ENCODE measurements around the gene ESPL1. TPM values are rescaled to one million over a fixed set of nuclear protein-coding genes. Genes with fewer than 3 reads are reported as not detected.
"Not testable (repeated sequence)": the region's sequence is repeated elsewhere in the genome, so short reads cannot be mapped to it uniquely, and the experiment has no call there.

Gene ESPL1
- total and polyA plus RNA-seq, 8 donors, result 0.09 to 0.81 (median 0.32) TPM

DNA sequence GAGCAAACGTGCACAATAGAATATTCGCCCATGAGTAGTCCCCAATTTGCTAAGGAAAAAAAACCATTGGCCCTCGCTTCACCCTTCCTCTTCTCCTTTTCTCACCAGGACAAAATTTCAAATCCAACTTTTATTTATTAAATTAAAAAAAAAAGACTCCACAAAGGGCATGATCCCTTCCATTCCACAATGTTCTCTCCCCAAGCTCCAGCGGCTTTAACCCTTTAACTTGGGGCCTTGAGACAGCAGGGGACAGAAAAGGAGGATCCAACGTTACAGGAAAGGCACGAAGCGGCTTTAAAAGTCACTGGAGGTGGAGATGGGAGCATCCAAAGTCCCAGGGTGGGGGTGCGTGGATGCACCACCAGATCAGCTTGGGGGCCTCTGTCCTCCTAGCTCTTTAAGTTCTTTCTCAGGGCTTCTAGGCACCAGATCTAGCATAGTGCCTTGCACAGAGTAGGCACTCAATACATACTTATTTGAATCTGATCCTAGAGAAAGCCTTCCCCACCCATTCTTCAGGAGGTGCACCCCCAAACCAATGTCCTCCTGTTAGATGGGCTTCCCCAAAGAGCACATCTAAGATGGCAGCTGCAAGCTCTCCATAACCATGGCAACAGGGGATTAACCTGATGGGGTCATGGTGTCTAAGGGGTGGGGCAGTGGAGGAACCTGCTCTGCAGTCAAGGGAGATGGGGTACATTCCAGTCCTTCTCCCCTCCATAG lies 58.5 kb downstream of the ESPL1 start:
- 82 to 87% methylated on average over 8 of the region's 8 CpGs for WGBS, 2 donors
- Histone ChIP-seq H3K36me3 (no peaks in the 10 kb centered on the region), H3K4me3 (no peak overlapping the region), H3K27ac (no peak overlapping the region), H3K9me3 (no peaks in the 10 kb centered on the region), H3K4me1 (peaks cover 4 to 19% (median 10%) of the 10 kb centered on the region in 3 donors), H3K27me3 (no peaks in the 10 kb centered on the region)
- TF ChIP-seq, protein P1, sequence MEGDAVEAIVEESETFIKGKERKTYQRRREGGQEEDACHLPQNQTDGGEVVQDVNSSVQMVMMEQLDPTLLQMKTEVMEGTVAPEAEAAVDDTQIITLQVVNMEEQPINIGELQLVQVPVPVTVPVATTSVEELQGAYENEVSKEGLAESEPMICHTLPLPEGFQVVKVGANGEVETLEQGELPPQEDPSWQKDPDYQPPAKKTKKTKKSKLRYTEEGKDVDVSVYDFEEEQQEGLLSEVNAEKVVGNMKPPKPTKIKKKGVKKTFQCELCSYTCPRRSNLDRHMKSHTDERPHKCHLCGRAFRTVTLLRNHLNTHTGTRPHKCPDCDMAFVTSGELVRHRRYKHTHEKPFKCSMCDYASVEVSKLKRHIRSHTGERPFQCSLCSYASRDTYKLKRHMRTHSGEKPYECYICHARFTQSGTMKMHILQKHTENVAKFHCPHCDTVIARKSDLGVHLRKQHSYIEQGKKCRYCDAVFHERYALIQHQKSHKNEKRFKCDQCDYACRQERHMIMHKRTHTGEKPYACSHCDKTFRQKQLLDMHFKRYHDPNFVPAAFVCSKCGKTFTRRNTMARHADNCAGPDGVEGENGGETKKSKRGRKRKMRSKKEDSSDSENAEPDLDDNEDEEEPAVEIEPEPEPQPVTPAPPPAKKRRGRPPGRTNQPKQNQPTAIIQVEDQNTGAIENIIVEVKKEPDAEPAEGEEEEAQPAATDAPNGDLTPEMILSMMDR (IDR thresholded peaks at IDR 0.05), result no peak
- no peak for DNase-seq
- no peak for ATAC-seq
- FAIRE-seq, result no peak
- intact Hi-C loops (cut with DNase I), result no loop called here

DNA sequence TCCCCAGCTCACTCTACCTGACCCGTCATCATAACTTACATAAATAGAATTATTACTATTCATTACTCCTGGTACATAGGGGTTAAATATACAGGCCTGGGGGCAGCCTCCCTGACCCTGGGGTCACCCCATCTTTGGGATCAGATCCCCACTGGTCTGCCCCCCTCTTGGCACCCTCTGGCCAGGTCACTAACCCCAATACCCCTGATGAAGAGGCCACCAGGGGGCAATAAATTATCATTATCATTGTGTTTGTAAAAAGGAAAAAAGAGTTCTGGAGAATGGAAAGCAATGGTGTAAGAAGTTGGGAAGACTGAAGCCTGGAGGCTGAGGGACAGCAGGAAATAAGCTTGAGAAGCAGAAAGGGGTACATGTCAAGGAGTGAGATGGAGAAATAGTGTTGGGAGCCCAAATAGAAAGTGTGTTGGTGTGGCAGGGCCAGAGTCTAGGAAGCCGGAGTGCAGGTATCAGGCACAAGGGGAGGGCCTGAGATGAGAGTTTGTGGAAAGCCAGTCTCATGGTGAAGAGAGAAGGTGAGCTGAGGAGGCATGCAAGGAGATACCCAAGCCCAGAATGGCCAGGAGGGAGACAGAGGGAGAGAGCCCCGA lies 59.4 kb downstream of the ESPL1 start:
- Histone ChIP-seq H3K4me1 (peaks cover 0 to 13% (median 7%) of the 10 kb centered on the region in 3 donors), H3K9me3 (no peaks in the 10 kb centered on the region), H3K27ac (no peak overlapping the region), H3K36me3 (no peaks in the 10 kb centered on the region), H3K27me3 (no peaks in the 10 kb centered on the region), H3K4me3 (no peak overlapping the region)
- WGBS, 2 donors, result 57 to 70% methylated on average over 3 of the region's 3 CpGs
- no peak for DNase-seq
- intact Hi-C loops (cut with DNase I), result no loop called here
- no peak for ATAC-seq
- TF ChIP-seq, protein P1 (IDR thresholded peaks at IDR 0.05), result no peak
- FAIRE-seq, result no peak

DNA sequence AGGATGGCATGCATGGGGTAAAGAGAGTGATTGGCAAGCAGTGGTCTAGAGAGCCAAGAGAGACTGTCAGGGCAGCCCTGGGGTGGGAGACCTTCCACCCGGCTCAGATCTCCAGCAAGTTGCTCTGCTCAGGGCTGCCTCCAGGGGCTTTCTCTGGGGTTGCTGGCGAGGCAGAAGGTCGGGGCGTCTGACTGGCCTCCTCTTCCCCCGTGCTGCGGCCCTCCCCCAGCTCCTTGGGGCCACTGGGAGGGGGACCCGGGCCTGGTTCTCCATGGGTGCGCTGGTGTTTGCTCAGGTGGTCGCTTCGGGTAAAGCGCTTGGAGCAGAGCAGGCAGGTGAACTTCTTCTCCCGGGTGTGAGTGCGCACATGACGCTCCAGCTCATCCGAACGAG lies 59.9 kb downstream of the ESPL1 start:
- H3K4me1 ChIP-seq, result peaks cover 0 to 13% (median 7%) of the 10 kb centered on the region in 3 donors
- 35 to 37% methylated on average over 11 to 16 of the region's 16 CpGs for WGBS, 2 donors
- ATAC-seq (no peak), FAIRE-seq (no peak), DNase-seq (no peak)
- intact Hi-C loops (cut with DNase I), result no loop called here
- no peak overlapping the region for H3K4me3 ChIP-seq
- no peaks in the 10 kb centered on the region for H3K9me3 ChIP-seq
- no peaks in the 10 kb centered on the region for H3K27me3 ChIP-seq
- H3K36me3 ChIP-seq, result no peaks in the 10 kb centered on the region
- H3K27ac ChIP-seq, result no peak overlapping the region
- TF ChIP-seq, protein P1 (IDR thresholded peaks at IDR 0.05), result no peak

DNA sequence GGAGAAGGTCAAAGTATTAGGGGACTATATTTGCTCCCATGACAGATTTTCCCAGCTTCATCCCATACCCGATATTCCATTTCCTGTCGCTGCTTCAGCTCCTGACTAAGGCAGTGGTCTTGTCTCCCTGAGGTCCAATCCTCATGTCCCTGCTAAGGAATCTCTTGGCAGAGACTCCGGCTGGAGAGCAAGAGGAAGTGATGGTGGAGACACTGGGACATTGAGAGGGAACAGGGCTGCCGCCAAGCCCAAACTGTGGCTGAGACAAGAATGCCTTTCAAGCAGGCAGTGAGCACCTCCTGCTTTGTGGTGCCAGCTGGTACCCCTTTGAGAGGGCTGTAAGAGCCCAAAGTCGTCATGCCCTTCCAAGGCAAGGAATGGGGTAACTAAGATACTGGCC lies 62.6 kb downstream of the ESPL1 start:
- Histone ChIP-seq H3K27ac (no peak overlapping the region), H3K9me3 (no peaks in the 10 kb centered on the region), H3K4me3 (no peak overlapping the region), H3K36me3 (no peaks in the 10 kb centered on the region), H3K27me3 (no peaks in the 10 kb centered on the region), H3K4me1 (peaks cover 0 to 4% (median 0%) of the 10 kb centered on the region in 3 donors)
- ATAC-seq (no peak), DNase-seq (no peak), FAIRE-seq (no peak)
- TF ChIP-seq, protein P1 (IDR thresholded peaks at IDR 0.05), result no peak
- 70 to 72% methylated on average over 5 of the region's 5 CpGs for WGBS, 2 donors
- intact Hi-C loops (cut with DNase I), result no loop called here

DNA sequence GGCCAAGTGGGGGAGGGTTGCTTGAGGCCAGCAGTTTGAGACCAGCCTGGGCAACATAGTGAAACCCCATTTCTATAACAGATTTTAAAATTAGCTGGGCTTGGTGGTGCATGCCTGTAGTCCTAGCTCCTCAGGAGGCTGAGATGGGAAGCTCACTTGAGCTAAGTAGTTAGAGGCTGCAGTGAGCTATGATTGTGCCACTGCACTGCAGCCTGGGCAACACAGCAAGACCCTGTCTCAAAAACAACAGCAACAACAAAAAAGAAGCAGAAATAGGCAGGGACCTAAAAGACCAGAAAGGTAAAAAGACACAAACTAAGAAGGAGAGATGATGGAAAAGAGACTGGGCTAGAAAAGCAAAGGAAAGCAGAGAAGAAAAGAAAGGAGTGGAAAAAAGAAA lies 64.2 kb downstream of the ESPL1 start:
- H3K4me1 ChIP-seq; H3K4me3 ChIP-seq; intact Hi-C loops (cut with DNase I); FAIRE-seq; H3K27me3 ChIP-seq; DNase-seq; H3K27ac ChIP-seq; ATAC-seq; H3K9me3 ChIP-seq; H3K36me3 ChIP-seq: not testable (repeated sequence)
